ENCODE results near the gene KRT3. TPM values are rescaled to one million over a fixed set of nuclear protein-coding genes. Genes with fewer than 3 reads are reported as not detected.

Gene KRT3
- total RNA-seq, 1 experiment from 2014 or later: not detected

- Histone ChIP-seq H3K27me3 (ENCODE audit: insufficient read depth, low read length) (peaks cover 10% of the 10 kb centered on the region; the same call in 1 of the 2 replicates), H3K9ac (ENCODE audit: low read length) (no peak overlapping the region), H3K4me1 (ENCODE audit: control insufficient read depth in 1 of 2, insufficient read depth in 2 of 2, low read length in 2 of 2) (peaks cover 0 to 6% of the 10 kb centered on the region in 2 experiments; a peak in 2 of 4 replicates), H3K9me3 (ENCODE audit: control insufficient read depth in 1 of 2, insufficient read depth in 1 of 2, low read depth in 1 of 2, low read length in 2 of 2) (no peaks in the 10 kb centered on the region), H3K36me3 (ENCODE audit: control insufficient read depth in 1 of 2, insufficient read depth in 2 of 2, low read length in 2 of 2) (no peaks in the 10 kb centered on the region), H3K79me2 (ENCODE audit: insufficient read depth, low read length) (no peaks in the 10 kb centered on the region), H3K4me2 (ENCODE audit: low read length) (no peak overlapping the region), H3K4me3 (replicated peaks in 1 of 2; ENCODE audit: low read depth in 1 of 2, low read length in 2 of 2) (no peak overlapping the region), H2AFZ (ENCODE audit: low read depth, low read length, poor library complexity, severe bottlenecking) (no peak overlapping the region), H3K27ac (ENCODE audit: low read depth, low read length) (no peak overlapping the region), H3K9me2 (ENCODE audit: insufficient read depth) (no peaks in the 10 kb centered on the region), H4K20me1 (ENCODE audit: insufficient read depth) (no peaks in the 10 kb centered on the region)
- intact Hi-C loops (cut with micrococcal nuclease): no loop called here
- BruUV-seq (replicated peaks): no TSS peak
- no peak for DNase-seq (ENCODE audit: low read depth, low spot score)
- ChIA-PET POLR2A (no interaction called here), CTCF (no interaction called here), RAD21 (ENCODE audit: low non-redundant PET in 1 of 2, low total read pairs in 2 of 2, uncharacterized antibody in 2 of 2, unreplicated experiment in 2 of 2) (no interaction called here)
- no peak for ATAC-seq
- TF ChIP-seq ZNF274 (IDR thresholded peaks at IDR 0.05; ENCODE audit: low read depth, low read length) (no peak), SIN3A (IDR thresholded peaks at IDR 0.05; ENCODE audit: low read depth) (no peak), EGR1 (IDR thresholded peaks at IDR 0.05; ENCODE audit: low read depth) (no peak), YY1 (IDR thresholded peaks at IDR 0.05; ENCODE audit: extremely low read depth, insufficient replicate concordance, low read depth, low read length) (no peak), ZFX (IDR thresholded peaks at IDR 0.05) (no peak), JUND (IDR thresholded peaks at IDR 0.05) (no peak), CTCF (IDR thresholded peaks at IDR 0.05 in 2 of 3, conservative IDR thresholded peaks at IDR 0.05 in 1 of 3; ENCODE audit: borderline replicate concordance in 1 of 3, insufficient read depth in 1 of 3, low read depth in 2 of 3, low read length in 2 of 3) (no peak), SRF (IDR thresholded peaks at IDR 0.05; ENCODE audit: low read depth) (no peak), RAD21 (IDR thresholded peaks at IDR 0.05; ENCODE audit: low read depth) (no peak), POLR2A (IDR thresholded peaks at IDR 0.05; ENCODE audit: borderline replicate concordance, extremely low read depth, insufficient read depth, insufficient read length) (no peak), FOSL1 (IDR thresholded peaks at IDR 0.05; ENCODE audit: low read depth) (no peak), SP1 (IDR thresholded peaks at IDR 0.05; ENCODE audit: low read depth) (no peak), CBX3 (IDR thresholded peaks at IDR 0.05; ENCODE audit: low read depth) (no peak)
- TF ChIP-seq, protein P1, sequence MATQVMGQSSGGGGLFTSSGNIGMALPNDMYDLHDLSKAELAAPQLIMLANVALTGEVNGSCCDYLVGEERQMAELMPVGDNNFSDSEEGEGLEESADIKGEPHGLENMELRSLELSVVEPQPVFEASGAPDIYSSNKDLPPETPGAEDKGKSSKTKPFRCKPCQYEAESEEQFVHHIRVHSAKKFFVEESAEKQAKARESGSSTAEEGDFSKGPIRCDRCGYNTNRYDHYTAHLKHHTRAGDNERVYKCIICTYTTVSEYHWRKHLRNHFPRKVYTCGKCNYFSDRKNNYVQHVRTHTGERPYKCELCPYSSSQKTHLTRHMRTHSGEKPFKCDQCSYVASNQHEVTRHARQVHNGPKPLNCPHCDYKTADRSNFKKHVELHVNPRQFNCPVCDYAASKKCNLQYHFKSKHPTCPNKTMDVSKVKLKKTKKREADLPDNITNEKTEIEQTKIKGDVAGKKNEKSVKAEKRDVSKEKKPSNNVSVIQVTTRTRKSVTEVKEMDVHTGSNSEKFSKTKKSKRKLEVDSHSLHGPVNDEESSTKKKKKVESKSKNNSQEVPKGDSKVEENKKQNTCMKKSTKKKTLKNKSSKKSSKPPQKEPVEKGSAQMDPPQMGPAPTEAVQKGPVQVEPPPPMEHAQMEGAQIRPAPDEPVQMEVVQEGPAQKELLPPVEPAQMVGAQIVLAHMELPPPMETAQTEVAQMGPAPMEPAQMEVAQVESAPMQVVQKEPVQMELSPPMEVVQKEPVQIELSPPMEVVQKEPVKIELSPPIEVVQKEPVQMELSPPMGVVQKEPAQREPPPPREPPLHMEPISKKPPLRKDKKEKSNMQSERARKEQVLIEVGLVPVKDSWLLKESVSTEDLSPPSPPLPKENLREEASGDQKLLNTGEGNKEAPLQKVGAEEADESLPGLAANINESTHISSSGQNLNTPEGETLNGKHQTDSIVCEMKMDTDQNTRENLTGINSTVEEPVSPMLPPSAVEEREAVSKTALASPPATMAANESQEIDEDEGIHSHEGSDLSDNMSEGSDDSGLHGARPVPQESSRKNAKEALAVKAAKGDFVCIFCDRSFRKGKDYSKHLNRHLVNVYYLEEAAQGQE (IDR thresholded peaks at IDR 0.05; ENCODE audit: low read depth): no peak
- TF ChIP-seq, protein P2, sequence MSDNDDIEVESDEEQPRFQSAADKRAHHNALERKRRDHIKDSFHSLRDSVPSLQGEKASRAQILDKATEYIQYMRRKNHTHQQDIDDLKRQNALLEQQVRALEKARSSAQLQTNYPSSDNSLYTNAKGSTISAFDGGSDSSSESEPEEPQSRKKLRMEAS (IDR thresholded peaks at IDR 0.05): no peak
- TF ChIP-seq, protein P3, sequence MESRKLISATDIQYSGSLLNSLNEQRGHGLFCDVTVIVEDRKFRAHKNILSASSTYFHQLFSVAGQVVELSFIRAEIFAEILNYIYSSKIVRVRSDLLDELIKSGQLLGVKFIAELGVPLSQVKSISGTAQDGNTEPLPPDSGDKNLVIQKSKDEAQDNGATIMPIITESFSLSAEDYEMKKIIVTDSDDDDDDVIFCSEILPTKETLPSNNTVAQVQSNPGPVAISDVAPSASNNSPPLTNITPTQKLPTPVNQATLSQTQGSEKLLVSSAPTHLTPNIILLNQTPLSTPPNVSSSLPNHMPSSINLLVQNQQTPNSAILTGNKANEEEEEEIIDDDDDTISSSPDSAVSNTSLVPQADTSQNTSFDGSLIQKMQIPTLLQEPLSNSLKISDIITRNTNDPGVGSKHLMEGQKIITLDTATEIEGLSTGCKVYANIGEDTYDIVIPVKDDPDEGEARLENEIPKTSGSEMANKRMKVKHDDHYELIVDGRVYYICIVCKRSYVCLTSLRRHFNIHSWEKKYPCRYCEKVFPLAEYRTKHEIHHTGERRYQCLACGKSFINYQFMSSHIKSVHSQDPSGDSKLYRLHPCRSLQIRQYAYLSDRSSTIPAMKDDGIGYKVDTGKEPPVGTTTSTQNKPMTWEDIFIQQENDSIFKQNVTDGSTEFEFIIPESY (IDR thresholded peaks at IDR 0.05; ENCODE audit: extremely low read depth, insufficient replicate concordance, low read length): no peak
- TF ChIP-seq, protein P4, sequence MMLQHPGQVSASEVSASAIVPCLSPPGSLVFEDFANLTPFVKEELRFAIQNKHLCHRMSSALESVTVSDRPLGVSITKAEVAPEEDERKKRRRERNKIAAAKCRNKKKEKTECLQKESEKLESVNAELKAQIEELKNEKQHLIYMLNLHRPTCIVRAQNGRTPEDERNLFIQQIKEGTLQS (IDR thresholded peaks at IDR 0.05): no peak
These were observed 12.8 kb upstream of the KRT3 start for GRCh38 chr12:52808573-52809160.

Measured in HCT116 (cell line).